GM12878 (cell line): ENCODE data around the gene ARL15.

Source experiments
- CHD1 ChIP-seq: IDR thresholded peaks from 2 replicates; pipeline ENCODE4 v1.6.1; 2012; ENCODE audit warnings: low read depth, low read length, improper control_type of control experiment
- CTCF ChIP-seq, 3 experiments: IDR thresholded peaks in 2 of 3; conservative IDR thresholded peaks in 1 of 3; 2 replicates each; pipeline ENCODE4 v1.5.1; 2011; ENCODE audit warnings: low read depth in 3 of 3, low read length in 3 of 3, mild to moderate bottlenecking in 3 of 3, control low read depth in 2 of 3, moderate library complexity in 2 of 3, inconsistent platforms in 1 of 3, mixed read lengths in 1 of 3; ENCODE audit not compliant: control insufficient read depth in 2 of 3, insufficient read depth in 1 of 3; ENCODE audit errors: extremely low read depth in 1 of 3
- POLR2AphosphoS5 ChIP-seq: IDR thresholded peaks from 2 replicates; pipeline ENCODE4 v1.6.1; 2011; ENCODE audit warnings: mild to moderate bottlenecking, low read length, inconsistent platforms
- SMAD1 ChIP-seq: fragments of 450-650 bp; IDR thresholded peaks from 2 replicates; pipeline ENCODE4 v1.6.1; 2018; ENCODE audit warnings: mild to moderate bottlenecking, low read depth; ENCODE audit not compliant: partially characterized antibody
- SREBF2 ChIP-seq: IDR thresholded peaks from 2 replicates; pipeline ENCODE4 v1.6.1; 2012; ENCODE audit warnings: mild to moderate bottlenecking, low read length
- ZNF274 ChIP-seq: IDR thresholded peaks from one replicate; pipeline ENCODE4 v1.8.0; 2011; ENCODE audit not compliant: insufficient read length, insufficient read depth

- TF ChIP-seq CHD1 (no peak), SMAD1 (no peak), POLR2AphosphoS5 (no peak), ZNF274 (no peak), SREBF2 (no peak), CTCF (IDR thresholded peaks at IDR 0.05 in 2 of 3, conservative IDR thresholded peaks at IDR 0.05 in 1 of 3; ENCODE audit: control insufficient read depth in 2 of 3, extremely low read depth in 1 of 3, insufficient read depth in 1 of 3, low read depth in 3 of 3, low read length in 3 of 3) (no peak)
These were observed 260.4 kb downstream of the ARL15 start for GRCh38 chr5:54049963-54050362.
